Hepatocyte (in vitro differentiated cells): Measurements from ENCODE around the gene URM1. TPM values are rescaled to one million over a fixed set of nuclear protein-coding genes. Genes with fewer than 3 reads are reported as not detected.

Experiments
- DNase-seq: peaks from one replicate; pipeline ENCODE4 v3.0.0-alpha.2; 2016; ENCODE audit warnings: low spot score
- H2AFZ ChIP-seq: fragments of 200-600 bp; sonication (generic); 2 replicates; pipeline ENCODE4 v1.6.0; 2016; ENCODE audit warnings: antibody characterized with exemption, mild to moderate bottlenecking
- H3K27ac ChIP-seq: fragments of 200-600 bp; sonication (generic); 2 replicates; pipeline ENCODE4 v1.5.1; 2016; ENCODE audit warnings: mild to moderate bottlenecking
- H3K27me3 ChIP-seq: fragments of 200-600 bp; sonication (generic); 2 replicates; pipeline ENCODE4 v1.6.1; 2016
- H3K36me3 ChIP-seq: fragments of 200-600 bp; sonication (generic); replicated peaks from 2 replicates; pipeline ENCODE4 v1.5.1; 2016; ENCODE audit warnings: low read depth; ENCODE audit not compliant: insufficient read depth
- H3K4me1 ChIP-seq: fragments of 200-600 bp; sonication (generic); 2 replicates; pipeline ENCODE4 v1.5.1; 2016; ENCODE audit warnings: mild to moderate bottlenecking, moderate library complexity; ENCODE audit not compliant: insufficient read depth
- H3K4me2 ChIP-seq: fragments of 200-600 bp; sonication (generic); 2 replicates; pipeline ENCODE4 v1.6.0; 2016
- H3K4me3 ChIP-seq: fragments of 200-600 bp; sonication (generic); 2 replicates; pipeline ENCODE4 v1.5.1; 2016; ENCODE audit warnings: mild to moderate bottlenecking
- H3K79me2 ChIP-seq: fragments of 200-600 bp; sonication (generic); 2 replicates; pipeline ENCODE4 v1.6.0; 2017; ENCODE audit warnings: mild to moderate bottlenecking
- H3K9me2 ChIP-seq: fragments of 200-600 bp; sonication (generic); replicated peaks from 2 replicates; pipeline ENCODE4 v1.6.0; 2017; ENCODE audit warnings: mild to moderate bottlenecking; ENCODE audit not compliant: insufficient read depth
- H3K9me3 ChIP-seq: fragments of 200-600 bp; sonication (generic); 2 replicates; pipeline ENCODE4 v1.5.1; 2016; ENCODE audit warnings: low read depth, mild to moderate bottlenecking
- H4K20me1 ChIP-seq: fragments of 200-600 bp; sonication (generic); 2 replicates; pipeline ENCODE4 v1.6.0; 2016; ENCODE audit warnings: mild to moderate bottlenecking; ENCODE audit not compliant: insufficient read depth, poor library complexity, severe bottlenecking
- EZH2 ChIP-seq: fragments of 200-600 bp; sonication (generic); IDR thresholded peaks from 2 replicates; pipeline ENCODE4 v1.6.1; 2016; ENCODE audit warnings: antibody characterized with exemption, mild to moderate bottlenecking, borderline replicate concordance
- EZH2phosphoT487 ChIP-seq: fragments of 200-600 bp; sonication (generic); IDR thresholded peaks from one replicate; pipeline ENCODE4 v1.6.1; 2018; ENCODE audit warnings: antibody characterized with exemption, mild to moderate bottlenecking, low read depth, moderate library complexity; ENCODE audit not compliant: unreplicated experiment, severe bottlenecking
- WGBS: methylation state at CpG from one replicate; pipeline ENCODE4 v1.1.6; 2016; ENCODE audit warnings: low lambda C conversion rate; ENCODE audit errors: missing lambda C conversion rate; 5-methylcytosine and 5-hydroxymethylcytosine counted together
- polyA plus RNA-seq: library from polyadenylated mRNA; unstranded; fragments of >200 nt; fragmentation: Nextera tagmentation; extraction: Ambion mirVana; gene quantifications from 2 replicates; pipeline ENCODE4 v1.2.1, GENCODE V29; 2016
- total RNA-seq: library from RNA; depleted of rRNA; stranded (reverse); fragments of >200 nt; gene quantifications from 2 replicates; pipeline ENCODE4 v1.2.3, GENCODE V29; 2014
- TF ChIP-seq, protein P1 (sequence below): fragments of 200-600 bp; sonication (generic); IDR thresholded peaks from 2 replicates; pipeline ENCODE4 v1.5.1; 2016; ENCODE audit warnings: antibody characterized with exemption, mild to moderate bottlenecking; ENCODE audit not compliant: poor library complexity

URM1 gene
- total and polyA plus RNA-seq, 2 experiments from 2014 or later = 32.7 to 55.7 TPM

DNA sequence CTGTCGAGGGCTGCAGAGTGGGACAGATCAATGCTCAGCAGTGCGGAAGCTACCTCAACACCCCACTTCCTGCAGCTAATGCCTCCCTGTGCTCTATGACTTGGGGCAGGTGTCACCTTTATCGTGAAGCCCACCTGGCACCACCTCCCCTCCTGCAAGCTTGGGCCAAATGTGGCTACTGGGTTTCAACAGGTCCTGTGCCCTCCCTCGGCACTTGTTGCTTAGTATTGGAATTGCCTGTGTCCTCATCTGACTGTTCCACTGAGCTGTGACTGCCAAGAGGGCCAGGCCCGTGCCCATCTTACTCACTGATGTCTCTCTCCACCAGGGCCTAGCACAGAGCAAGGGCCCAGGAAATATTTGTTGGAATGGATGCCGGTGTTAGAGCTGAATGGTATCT lies 21.4 kb upstream of the URM1 start:
- no peaks in the 10 kb centered on the region for H3K9me2 ChIP-seq
- no peaks in the 10 kb centered on the region for H3K79me2 ChIP-seq
- no peaks in the 10 kb centered on the region for H3K36me3 ChIP-seq
- H3K27ac ChIP-seq = no peak overlapping the region
- H2AFZ ChIP-seq = no peak overlapping the region
- DNase-seq = no peak
- H3K27me3 ChIP-seq = no peaks in the 10 kb centered on the region
- H3K4me2 ChIP-seq = no peak overlapping the region
- no peak overlapping the region for H3K4me3 ChIP-seq
- H3K4me1 ChIP-seq = no peaks in the 10 kb centered on the region
- 95% methylated on average over 6 of the region's 6 CpGs for WGBS
- H4K20me1 ChIP-seq = no peaks in the 10 kb centered on the region
- TF ChIP-seq EZH2phosphoT487 = no peak
- TF ChIP-seq, protein P1, sequence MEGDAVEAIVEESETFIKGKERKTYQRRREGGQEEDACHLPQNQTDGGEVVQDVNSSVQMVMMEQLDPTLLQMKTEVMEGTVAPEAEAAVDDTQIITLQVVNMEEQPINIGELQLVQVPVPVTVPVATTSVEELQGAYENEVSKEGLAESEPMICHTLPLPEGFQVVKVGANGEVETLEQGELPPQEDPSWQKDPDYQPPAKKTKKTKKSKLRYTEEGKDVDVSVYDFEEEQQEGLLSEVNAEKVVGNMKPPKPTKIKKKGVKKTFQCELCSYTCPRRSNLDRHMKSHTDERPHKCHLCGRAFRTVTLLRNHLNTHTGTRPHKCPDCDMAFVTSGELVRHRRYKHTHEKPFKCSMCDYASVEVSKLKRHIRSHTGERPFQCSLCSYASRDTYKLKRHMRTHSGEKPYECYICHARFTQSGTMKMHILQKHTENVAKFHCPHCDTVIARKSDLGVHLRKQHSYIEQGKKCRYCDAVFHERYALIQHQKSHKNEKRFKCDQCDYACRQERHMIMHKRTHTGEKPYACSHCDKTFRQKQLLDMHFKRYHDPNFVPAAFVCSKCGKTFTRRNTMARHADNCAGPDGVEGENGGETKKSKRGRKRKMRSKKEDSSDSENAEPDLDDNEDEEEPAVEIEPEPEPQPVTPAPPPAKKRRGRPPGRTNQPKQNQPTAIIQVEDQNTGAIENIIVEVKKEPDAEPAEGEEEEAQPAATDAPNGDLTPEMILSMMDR = no peak
- no peak for TF ChIP-seq EZH2
- H3K9me3 ChIP-seq = no peaks in the 10 kb centered on the region

DNA sequence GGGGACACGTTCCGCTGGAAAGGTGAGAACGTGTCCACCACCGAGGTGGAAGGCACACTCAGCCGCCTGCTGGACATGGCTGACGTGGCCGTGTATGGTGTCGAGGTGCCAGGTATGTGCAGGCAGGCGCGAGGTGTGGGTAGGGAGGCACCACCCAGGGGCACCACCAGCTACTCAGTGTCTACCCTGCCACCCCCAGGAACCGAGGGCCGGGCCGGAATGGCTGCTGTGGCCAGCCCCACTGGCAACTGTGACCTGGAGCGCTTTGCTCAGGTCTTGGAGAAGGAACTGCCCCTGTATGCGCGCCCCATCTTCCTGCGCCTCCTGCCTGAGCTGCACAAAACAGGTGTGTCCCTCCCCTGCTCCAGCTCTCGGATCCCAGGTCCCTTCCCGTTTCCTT lies 15.7 kb upstream of the URM1 start:
- H2AFZ ChIP-seq = no peak overlapping the region
- H3K4me3 ChIP-seq = no peak overlapping the region
- TF ChIP-seq EZH2phosphoT487 (no peak), EZH2 (no peak)
- TF ChIP-seq, protein P1 = no peak
- WGBS = 98% methylated on average over 15 of the region's 19 CpGs
- H3K27ac ChIP-seq = no peak overlapping the region
- H3K9me2 ChIP-seq = no peaks in the 10 kb centered on the region
- H3K27me3 ChIP-seq = no peaks in the 10 kb centered on the region
- no peaks in the 10 kb centered on the region for H3K36me3 ChIP-seq
- H3K4me1 ChIP-seq = no peaks in the 10 kb centered on the region
- no peak for DNase-seq
- H3K4me2 ChIP-seq = no peak overlapping the region
- H3K79me2 ChIP-seq = no peaks in the 10 kb centered on the region
- no peaks in the 10 kb centered on the region for H4K20me1 ChIP-seq
- H3K9me3 ChIP-seq = no peaks in the 10 kb centered on the region

DNA sequence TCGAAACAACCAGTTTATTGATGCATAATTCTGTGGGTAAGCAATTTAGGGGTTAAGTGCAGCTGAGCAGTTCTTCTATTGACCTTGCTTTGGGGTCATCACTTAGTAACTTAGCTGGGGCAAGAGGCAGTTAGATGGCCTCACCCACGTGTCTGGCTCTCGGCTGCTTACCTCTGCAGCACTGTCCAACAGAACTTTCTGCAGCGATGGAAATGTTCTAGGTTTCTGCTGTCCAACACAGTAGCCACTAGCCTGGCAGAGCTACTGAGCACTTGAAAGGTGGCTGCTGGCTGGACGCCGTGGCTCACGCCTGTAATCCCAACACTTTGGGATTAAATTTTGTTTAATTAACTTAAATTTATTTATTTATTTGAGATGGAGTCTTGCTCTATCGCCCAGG lies 13.1 kb upstream of the URM1 start:
- Histone ChIP-seq H3K27me3 (no peaks in the 10 kb centered on the region), H3K79me2 (no peaks in the 10 kb centered on the region), H3K36me3 (no peaks in the 10 kb centered on the region), H4K20me1 (no peaks in the 10 kb centered on the region), H3K4me1 (peaks cover 11% of the 10 kb centered on the region), H3K4me3 (no peak overlapping the region), H3K9me2 (no peaks in the 10 kb centered on the region), H3K4me2 (no peak overlapping the region), H2AFZ (no peak overlapping the region), H3K9me3 (no peaks in the 10 kb centered on the region), H3K27ac (no peak overlapping the region)
- 74% methylated on average over 8 of the region's 8 CpGs for WGBS
- no peak for DNase-seq
- TF ChIP-seq, protein P1 = no peak
- TF ChIP-seq EZH2 = no peak
- no peak for TF ChIP-seq EZH2phosphoT487

DNA sequence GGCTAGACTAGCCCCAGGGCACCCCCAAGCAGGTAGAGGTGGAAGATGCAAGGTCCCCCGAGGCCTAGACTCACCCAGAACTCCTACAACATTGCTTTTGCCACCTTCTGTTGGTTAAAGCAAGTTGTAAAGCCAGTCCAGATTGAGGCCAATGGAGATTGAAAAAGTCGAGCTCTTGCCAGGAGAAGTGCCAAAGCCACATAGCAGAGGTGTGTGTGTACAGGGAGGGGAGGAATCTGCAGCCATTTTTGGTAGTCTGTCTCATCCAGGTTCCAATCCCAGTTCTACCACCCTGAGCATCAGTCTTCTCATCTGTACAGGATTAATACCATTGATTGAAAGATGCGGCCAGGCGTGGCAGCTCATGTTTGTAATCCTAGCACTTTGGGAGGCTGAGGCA lies 12.3 kb upstream of the URM1 start:
- H3K4me1 ChIP-seq = peaks cover 11% of the 10 kb centered on the region
- no peak overlapping the region for H2AFZ ChIP-seq
- no peaks in the 10 kb centered on the region for H3K27me3 ChIP-seq
- WGBS = 95% methylated on average over 4 of the region's 4 CpGs
- no peaks in the 10 kb centered on the region for H3K79me2 ChIP-seq
- no peaks in the 10 kb centered on the region for H3K9me3 ChIP-seq
- no peak for DNase-seq
- H3K36me3 ChIP-seq = no peaks in the 10 kb centered on the region
- H3K4me2 ChIP-seq = no peak overlapping the region
- H3K9me2 ChIP-seq = no peaks in the 10 kb centered on the region
- no peaks in the 10 kb centered on the region for H4K20me1 ChIP-seq
- no peak for TF ChIP-seq EZH2
- TF ChIP-seq EZH2phosphoT487 = no peak
- TF ChIP-seq, protein P1 = no peak
- no peak overlapping the region for H3K4me3 ChIP-seq
- H3K27ac ChIP-seq = no peak overlapping the region
